ENCODE measurements around the gene TMOD1.

DNA sequence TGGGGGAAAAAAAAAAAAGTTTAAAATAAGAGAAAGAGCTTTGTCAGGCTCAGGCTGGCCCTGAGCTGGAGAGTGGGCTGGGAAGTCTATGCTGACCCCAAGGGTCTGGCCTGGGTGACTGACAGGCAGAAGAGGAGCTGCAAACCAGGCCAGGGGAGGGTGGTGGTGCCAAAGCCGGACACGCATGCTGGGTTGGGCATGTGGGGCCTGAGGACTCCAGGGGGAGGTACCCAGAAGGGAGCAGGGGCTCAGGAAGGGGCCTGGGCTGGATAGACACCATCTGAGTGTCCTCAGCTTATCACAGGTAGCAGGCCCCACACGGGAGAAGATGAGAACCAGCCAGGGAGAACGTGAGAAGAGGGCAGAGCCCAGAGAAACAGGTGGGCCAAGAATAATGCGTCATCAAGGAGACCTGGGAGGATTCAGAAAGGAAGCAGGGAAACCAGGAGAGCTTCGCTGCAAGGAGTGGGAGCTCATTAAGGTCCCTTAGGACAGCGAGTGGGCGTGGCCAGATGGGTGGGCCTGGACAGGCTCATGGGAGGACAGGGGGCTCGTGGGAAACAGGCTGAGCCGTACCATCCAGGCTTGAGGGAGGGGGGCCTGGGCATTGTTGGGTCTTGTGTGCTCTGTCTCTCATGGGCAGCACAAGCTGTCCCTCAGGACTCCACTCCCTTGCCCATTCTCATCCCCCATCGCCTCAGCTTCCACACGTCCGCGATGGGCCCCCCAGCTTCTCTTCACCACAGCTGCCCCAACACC, 16.0 kb downstream of the TMOD1 start:
- TF ChIP-seq, protein P1, sequence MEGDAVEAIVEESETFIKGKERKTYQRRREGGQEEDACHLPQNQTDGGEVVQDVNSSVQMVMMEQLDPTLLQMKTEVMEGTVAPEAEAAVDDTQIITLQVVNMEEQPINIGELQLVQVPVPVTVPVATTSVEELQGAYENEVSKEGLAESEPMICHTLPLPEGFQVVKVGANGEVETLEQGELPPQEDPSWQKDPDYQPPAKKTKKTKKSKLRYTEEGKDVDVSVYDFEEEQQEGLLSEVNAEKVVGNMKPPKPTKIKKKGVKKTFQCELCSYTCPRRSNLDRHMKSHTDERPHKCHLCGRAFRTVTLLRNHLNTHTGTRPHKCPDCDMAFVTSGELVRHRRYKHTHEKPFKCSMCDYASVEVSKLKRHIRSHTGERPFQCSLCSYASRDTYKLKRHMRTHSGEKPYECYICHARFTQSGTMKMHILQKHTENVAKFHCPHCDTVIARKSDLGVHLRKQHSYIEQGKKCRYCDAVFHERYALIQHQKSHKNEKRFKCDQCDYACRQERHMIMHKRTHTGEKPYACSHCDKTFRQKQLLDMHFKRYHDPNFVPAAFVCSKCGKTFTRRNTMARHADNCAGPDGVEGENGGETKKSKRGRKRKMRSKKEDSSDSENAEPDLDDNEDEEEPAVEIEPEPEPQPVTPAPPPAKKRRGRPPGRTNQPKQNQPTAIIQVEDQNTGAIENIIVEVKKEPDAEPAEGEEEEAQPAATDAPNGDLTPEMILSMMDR (IDR thresholded peaks at IDR 0.05): no peak
- no peak for TF ChIP-seq EZH2 (IDR thresholded peaks at IDR 0.05)
